Neural crest cell (in vitro differentiated cells): ENCODE results near the gene KRTCAP2. TPM values are rescaled to one million over a fixed set of nuclear protein-coding genes. Genes with fewer than 3 reads are reported as not detected.

ENCODE experiments used
- DNase-seq: peaks from one replicate; pipeline ENCODE4 v3.0.0; 2021; ENCODE audit warnings: low read depth, mixed read lengths, low spot score
- H3K27ac Mint-ChIP-seq: one replicate; pipeline ENCODE4 v1.8.0; 2021; ENCODE audit warnings: mild to moderate bottlenecking, mixed read lengths; ENCODE audit not compliant: unreplicated experiment
- H3K27me3 Mint-ChIP-seq: 2 replicates; pipeline ENCODE4 v1.8.0; 2021; ENCODE audit warnings: low read depth, mild to moderate bottlenecking, mixed read lengths
- H3K36me3 Mint-ChIP-seq: 2 replicates; pipeline ENCODE4 v1.8.0; 2021; ENCODE audit warnings: low read depth, mild to moderate bottlenecking, mixed read lengths
- H3K4me1 Mint-ChIP-seq: 2 replicates; pipeline ENCODE4 v1.8.0; 2021; ENCODE audit warnings: mixed read lengths
- H3K4me3 Mint-ChIP-seq: one replicate; pipeline ENCODE4 v1.8.0; 2021; ENCODE audit warnings: mild to moderate bottlenecking, mixed read lengths
- H3K9me3 Mint-ChIP-seq: 2 replicates; pipeline ENCODE4 v1.8.0; 2021; ENCODE audit warnings: mixed read lengths
- CTCF ChIP-seq: fragments of 200-600 bp; sonication (generic); conservative IDR thresholded peaks from 2 replicates; pipeline ENCODE4 v1.5.0; 2021; ENCODE audit warnings: antibody characterized with exemption, mild to moderate bottlenecking
- total RNA-seq: library from RNA; stranded (reverse); gene quantifications from 2 replicates; pipeline ENCODE4 v1.2.1, GENCODE V29; 2021

Gene KRTCAP2
- total RNA-seq, 1 donor from 2014 or later = 125 TPM

GRCh38 chr1:155185783-155186066, 12.6 kb upstream of the KRTCAP2 start:
- H3K4me1 Mint-ChIP-seq = peaks cover 6% of the 10 kb centered on the region
- no peak overlapping the region for H3K27ac Mint-ChIP-seq
- TF ChIP-seq CTCF = no peak
- peaks cover 4% of the 10 kb centered on the region for H3K36me3 Mint-ChIP-seq
- H3K4me3 Mint-ChIP-seq = no peak overlapping the region
- no peaks in the 10 kb centered on the region for H3K9me3 Mint-ChIP-seq
- no peak for DNase-seq
- peaks cover 5% of the 10 kb centered on the region for H3K27me3 Mint-ChIP-seq

DNA sequence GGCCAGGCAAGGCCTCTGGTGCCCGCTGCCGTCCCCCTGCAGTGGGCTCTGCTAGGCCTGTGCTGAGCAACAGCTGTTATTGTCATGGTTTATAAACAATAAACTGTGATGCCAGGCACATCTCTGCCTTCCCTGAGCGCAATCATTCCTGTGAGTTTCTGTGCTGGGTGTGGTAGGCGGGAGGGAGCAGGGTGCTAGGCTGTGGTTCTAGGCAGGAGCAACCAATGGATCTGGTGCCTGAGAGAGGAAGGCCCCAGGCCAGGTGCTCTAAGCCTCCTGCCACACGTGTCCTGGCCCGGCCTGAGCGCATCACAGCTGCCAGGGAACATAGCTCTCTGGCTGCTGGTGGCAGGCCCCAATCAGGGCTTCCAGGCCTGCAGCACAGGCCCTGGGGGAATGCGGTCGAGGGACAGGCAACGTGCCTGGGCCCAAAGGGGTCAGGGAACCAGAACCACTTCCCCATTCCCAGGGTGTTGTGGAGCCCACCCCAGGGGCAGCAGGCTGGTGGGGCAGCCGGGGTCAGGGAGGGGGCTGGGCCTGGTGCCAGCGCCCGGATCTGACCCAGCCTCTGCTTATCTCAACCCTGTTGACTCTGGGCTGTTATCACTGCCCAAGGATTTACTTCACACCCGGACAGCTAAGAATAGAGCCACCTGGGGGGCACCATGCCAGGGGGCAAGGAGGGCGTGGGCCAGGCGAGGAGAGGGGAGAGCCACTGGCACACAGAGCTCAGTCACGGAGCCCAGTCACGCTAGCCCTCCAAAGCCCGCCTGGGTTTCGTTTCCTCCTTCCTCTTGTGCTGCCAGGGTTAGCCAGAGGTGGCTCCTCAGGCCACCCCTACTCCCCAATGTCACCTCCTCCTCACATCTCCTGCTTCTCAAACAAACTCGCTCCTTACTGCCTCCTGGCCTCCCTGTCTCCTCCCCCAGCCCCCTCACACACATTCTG, 12.0 kb upstream of the KRTCAP2 start:
- Mint-ChIP-seq H3K27me3 (peaks cover 5% of the 10 kb centered on the region), H3K9me3 (no peaks in the 10 kb centered on the region), H3K4me1 (peaks cover 6% of the 10 kb centered on the region), H3K36me3 (peaks cover 4% of the 10 kb centered on the region), H3K27ac (no peak overlapping the region), H3K4me3 (no peak overlapping the region)
- DNase-seq = no peak
- TF ChIP-seq CTCF = no peak

DNA sequence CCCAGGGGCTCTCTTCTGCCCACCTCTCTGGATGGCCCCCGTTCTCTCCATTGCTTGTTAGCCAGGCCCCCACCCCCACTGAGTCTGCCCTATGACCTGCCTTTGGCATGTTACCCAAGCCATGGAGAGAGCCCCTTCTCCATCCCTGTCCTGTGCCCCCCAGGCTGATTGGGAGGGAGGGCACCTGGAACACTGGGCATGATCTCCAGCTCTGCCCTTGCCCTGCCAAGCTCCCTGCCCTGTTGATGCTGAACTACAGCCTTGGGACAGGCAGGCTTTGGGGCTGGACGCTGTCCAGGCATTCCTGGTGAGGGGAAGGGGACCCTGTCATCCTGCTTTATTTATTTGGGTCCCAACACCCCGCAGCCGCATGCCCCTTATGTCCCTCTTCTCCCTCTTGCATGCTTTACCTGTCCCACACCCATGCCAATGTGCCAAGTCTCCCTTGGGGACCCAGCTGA, 11.3 kb upstream of the KRTCAP2 start:
- H3K4me3 Mint-ChIP-seq = no peak overlapping the region
- no peak for DNase-seq
- H3K27me3 Mint-ChIP-seq = peaks cover 5% of the 10 kb centered on the region
- no peak overlapping the region for H3K27ac Mint-ChIP-seq
- no peaks in the 10 kb centered on the region for H3K9me3 Mint-ChIP-seq
- TF ChIP-seq CTCF = no peak
- peaks cover 4% of the 10 kb centered on the region for H3K36me3 Mint-ChIP-seq
- peaks cover 6% of the 10 kb centered on the region for H3K4me1 Mint-ChIP-seq

GRCh38 chr1:155183775-155184221, 10.7 kb upstream of the KRTCAP2 start:
- peaks cover 4% of the 10 kb centered on the region for H3K36me3 Mint-ChIP-seq
- peaks cover 5% of the 10 kb centered on the region for H3K27me3 Mint-ChIP-seq
- no peak overlapping the region for H3K27ac Mint-ChIP-seq
- no peaks in the 10 kb centered on the region for H3K9me3 Mint-ChIP-seq
- H3K4me1 Mint-ChIP-seq = peaks cover 9% of the 10 kb centered on the region
- no peak for DNase-seq
- TF ChIP-seq CTCF = no peak
- no peak overlapping the region for H3K4me3 Mint-ChIP-seq

DNA sequence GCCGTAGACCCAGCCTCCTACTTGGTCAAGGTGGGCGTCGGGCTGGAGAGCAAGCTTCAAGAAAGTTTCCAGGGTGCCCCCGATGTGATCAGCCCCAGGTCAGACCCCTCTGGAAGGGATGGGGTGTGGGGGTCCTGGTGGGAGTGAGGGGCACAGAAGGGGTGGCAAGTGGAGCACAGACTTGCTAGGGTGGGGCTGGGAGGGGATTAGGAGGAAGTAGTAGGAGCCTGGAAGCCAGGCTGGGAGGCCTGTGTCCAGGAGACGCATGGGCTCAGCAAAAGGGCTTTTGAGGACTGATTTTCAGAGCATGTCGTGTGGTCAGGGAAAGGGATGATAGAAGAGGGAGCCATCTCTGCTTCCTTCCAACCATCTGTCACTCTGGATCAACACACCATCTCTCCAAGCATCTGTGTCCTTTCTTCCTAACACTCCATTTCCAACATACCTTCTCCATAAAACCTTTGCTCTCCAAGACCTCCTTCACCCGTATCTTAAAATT, 9.0 kb upstream of the KRTCAP2 start:
- Mint-ChIP-seq H3K27me3 (no peaks in the 10 kb centered on the region), H3K9me3 (no peaks in the 10 kb centered on the region), H3K4me1 (peaks cover 4% of the 10 kb centered on the region), H3K36me3 (peaks cover 3% of the 10 kb centered on the region), H3K4me3 (no peak overlapping the region), H3K27ac (no peak overlapping the region)
- no peak for DNase-seq
- no peak for TF ChIP-seq CTCF
